Measurements from ENCODE around the gene CLN3. TPM values are rescaled to one million over a fixed set of nuclear protein-coding genes. Genes with fewer than 3 reads are reported as not detected.
"Not testable (repeated sequence)": the region's sequence is repeated elsewhere in the genome, so short reads cannot be mapped to it uniquely, and the experiment has no call there.

Gene CLN3
- polyA plus RNA-seq, 3 donors = 37.0 to 113 (median 50.2) TPM

- peaks cover 3 to 5% of the 10 kb centered on the region in 2 donors for H3K4me1 ChIP-seq (ENCODE audit: control insufficient read depth in 1 of 2, insufficient read depth in 2 of 2, low read length in 2 of 2)
- H3K27ac ChIP-seq (ENCODE audit: low read depth in 1 of 2, low read length in 2 of 2) = no peak overlapping the region
- H3K27ac Mint-ChIP-seq = peak overlapping the region in 3 of 7 donors; percentile 25 to 27 (median 26)
- H3K4me2 ChIP-seq (replicated peaks; ENCODE audit: extremely low read depth, low read length, poor library complexity, severe bottlenecking) = no peak overlapping the region
- no peaks in the 10 kb centered on the region for H3K79me2 ChIP-seq (ENCODE audit: insufficient read depth, low read length)
- DNase-seq = no peak
- peaks cover 41 to 66% of the 10 kb centered on the region in 2 donors for H3K36me3 Mint-ChIP-seq
- H3K9ac ChIP-seq (ENCODE audit: insufficient read depth, low read length, poor library complexity, severe bottlenecking) = no peak overlapping the region
- no peak overlapping the region for H2AFZ ChIP-seq (ENCODE audit: insufficient read depth, low read depth, low read length, poor library complexity, severe bottlenecking)
- H3K27me3 ChIP-seq (ENCODE audit: control insufficient read depth in 2 of 2, insufficient read depth in 2 of 2, low read length in 2 of 2) = no peaks in the 10 kb centered on the region
- H3K4me1 Mint-ChIP-seq = peaks cover 2% of the 10 kb centered on the region
- peaks cover 0 to 2% (median 0%) of the 10 kb centered on the region in 3 donors for H3K27me3 Mint-ChIP-seq (ENCODE audit: low read depth in 3 of 3)
- peaks cover 0 to 3% (median 0%) of the 10 kb centered on the region in 7 donors for H3K9me3 Mint-ChIP-seq
- TF ChIP-seq CTCF (IDR thresholded peaks at IDR 0.05) = no peak
- no peak overlapping the region for H3K4me3 Mint-ChIP-seq
- no peak overlapping the region for H3K4me3 ChIP-seq (replicated peaks in 1 of 3; ENCODE audit: low read depth in 2 of 3, low read length in 3 of 3)
- intact Hi-C loops (cut with micrococcal nuclease) = no loop called here
- peaks cover 18% of the 10 kb centered on the region for H4K20me1 ChIP-seq (ENCODE audit: insufficient read depth, low read length)
- H3K36me3 ChIP-seq (replicated peaks in 1 of 2; ENCODE audit: control insufficient read depth in 1 of 2, insufficient read depth in 2 of 2, low read length in 2 of 2) = peaks cover 45 to 64% of the 10 kb centered on the region in 2 donors
- no peaks in the 10 kb centered on the region for H3K9me3 ChIP-seq (replicated peaks in 1 of 2; ENCODE audit: control insufficient read depth in 1 of 2, insufficient read depth in 1 of 2, low read length in 2 of 2)
- 100% methylated on average over 1 of the region's 8 CpGs for WGBS (ENCODE audit: insufficient coverage)
Observed at GRCh38 chr16:28473714-28474265, 18.1 kb downstream of the CLN3 start.

- H3K4me3 ChIP-seq (replicated peaks in 1 of 3; ENCODE audit: low read depth in 2 of 3, low read length in 3 of 3); H3K36me3 Mint-ChIP-seq; H3K4me1 Mint-ChIP-seq; H3K79me2 ChIP-seq (ENCODE audit: insufficient read depth, low read length); H3K27ac Mint-ChIP-seq; H4K20me1 ChIP-seq (ENCODE audit: insufficient read depth, low read length); H3K27me3 Mint-ChIP-seq (ENCODE audit: low read depth in 3 of 3); H3K27ac ChIP-seq (ENCODE audit: low read depth in 1 of 2, low read length in 2 of 2); DNase-seq; H3K27me3 ChIP-seq (ENCODE audit: control insufficient read depth in 2 of 2, insufficient read depth in 2 of 2, low read length in 2 of 2); H3K36me3 ChIP-seq (replicated peaks in 1 of 2; ENCODE audit: control insufficient read depth in 1 of 2, insufficient read depth in 2 of 2, low read length in 2 of 2); intact Hi-C loops (cut with micrococcal nuclease); H3K4me2 ChIP-seq (replicated peaks; ENCODE audit: extremely low read depth, low read length, poor library complexity, severe bottlenecking); H3K9me3 ChIP-seq (replicated peaks in 1 of 2; ENCODE audit: control insufficient read depth in 1 of 2, insufficient read depth in 1 of 2, low read length in 2 of 2); H3K4me3 Mint-ChIP-seq; H2AFZ ChIP-seq (ENCODE audit: insufficient read depth, low read depth, low read length, poor library complexity, severe bottlenecking); H3K9ac ChIP-seq (ENCODE audit: insufficient read depth, low read length, poor library complexity, severe bottlenecking); H3K9me3 Mint-ChIP-seq; H3K4me1 ChIP-seq (ENCODE audit: control insufficient read depth in 1 of 2, insufficient read depth in 2 of 2, low read length in 2 of 2): not testable (repeated sequence)
- no CpG with 5 or more reads among the region's 6 CpGs for WGBS (ENCODE audit: insufficient coverage)
Observed at GRCh38 chr16:28447081-28447480, 44.8 kb downstream of the CLN3 start.

- H3K4me3 Mint-ChIP-seq; H3K79me2 ChIP-seq (ENCODE audit: insufficient read depth, low read length); H3K4me1 Mint-ChIP-seq; H3K4me2 ChIP-seq (replicated peaks; ENCODE audit: extremely low read depth, low read length, poor library complexity, severe bottlenecking); H3K4me3 ChIP-seq (replicated peaks in 1 of 3; ENCODE audit: low read depth in 2 of 3, low read length in 3 of 3); H3K9me3 Mint-ChIP-seq; H3K36me3 ChIP-seq (replicated peaks in 1 of 2; ENCODE audit: control insufficient read depth in 1 of 2, insufficient read depth in 2 of 2, low read length in 2 of 2); H3K4me1 ChIP-seq (ENCODE audit: control insufficient read depth in 1 of 2, insufficient read depth in 2 of 2, low read length in 2 of 2); H3K9ac ChIP-seq (ENCODE audit: insufficient read depth, low read length, poor library complexity, severe bottlenecking); H4K20me1 ChIP-seq (ENCODE audit: insufficient read depth, low read length); H3K27me3 Mint-ChIP-seq (ENCODE audit: low read depth in 3 of 3); DNase-seq; H3K27ac ChIP-seq (ENCODE audit: low read depth in 1 of 2, low read length in 2 of 2); H3K27me3 ChIP-seq (ENCODE audit: control insufficient read depth in 2 of 2, insufficient read depth in 2 of 2, low read length in 2 of 2); H3K9me3 ChIP-seq (replicated peaks in 1 of 2; ENCODE audit: control insufficient read depth in 1 of 2, insufficient read depth in 1 of 2, low read length in 2 of 2); intact Hi-C loops (cut with micrococcal nuclease); H3K27ac Mint-ChIP-seq; H2AFZ ChIP-seq (ENCODE audit: insufficient read depth, low read depth, low read length, poor library complexity, severe bottlenecking); H3K36me3 Mint-ChIP-seq: not testable (repeated sequence)
- no CpG with 5 or more reads among the region's 4 CpGs for WGBS (ENCODE audit: insufficient coverage)
Observed at GRCh38 chr16:28446388-28446787, 45.5 kb downstream of the CLN3 start.

- H3K36me3 ChIP-seq (replicated peaks in 1 of 2; ENCODE audit: control insufficient read depth in 1 of 2, insufficient read depth in 2 of 2, low read length in 2 of 2); H3K4me3 Mint-ChIP-seq; DNase-seq; H3K36me3 Mint-ChIP-seq; H3K9me3 Mint-ChIP-seq; H3K9me3 ChIP-seq (replicated peaks in 1 of 2; ENCODE audit: control insufficient read depth in 1 of 2, insufficient read depth in 1 of 2, low read length in 2 of 2); intact Hi-C loops (cut with micrococcal nuclease); H3K4me1 ChIP-seq (ENCODE audit: control insufficient read depth in 1 of 2, insufficient read depth in 2 of 2, low read length in 2 of 2); H4K20me1 ChIP-seq (ENCODE audit: insufficient read depth, low read length); H3K27ac Mint-ChIP-seq; H3K9ac ChIP-seq (ENCODE audit: insufficient read depth, low read length, poor library complexity, severe bottlenecking); H3K4me2 ChIP-seq (replicated peaks; ENCODE audit: extremely low read depth, low read length, poor library complexity, severe bottlenecking); H3K27me3 Mint-ChIP-seq (ENCODE audit: low read depth in 3 of 3); H2AFZ ChIP-seq (ENCODE audit: insufficient read depth, low read depth, low read length, poor library complexity, severe bottlenecking); H3K27me3 ChIP-seq (ENCODE audit: control insufficient read depth in 2 of 2, insufficient read depth in 2 of 2, low read length in 2 of 2); H3K4me1 Mint-ChIP-seq; H3K27ac ChIP-seq (ENCODE audit: low read depth in 1 of 2, low read length in 2 of 2); H3K4me3 ChIP-seq (replicated peaks in 1 of 3; ENCODE audit: low read depth in 2 of 3, low read length in 3 of 3); H3K79me2 ChIP-seq (ENCODE audit: insufficient read depth, low read length): not testable (repeated sequence)
- no CpG with 5 or more reads among the region's 6 CpGs for WGBS (ENCODE audit: insufficient coverage)
Observed at GRCh38 chr16:28443943-28444342, 47.9 kb downstream of the CLN3 start.
